Frontal cortex (tissue), 4 donors: ENCODE data around the gene TCF7L2. TPM values are rescaled to one million over a fixed set of nuclear protein-coding genes. Genes with fewer than 3 reads are reported as not detected.

Experiments used
- DNase-seq, 2 donors: peaks; one replicate each; pipeline ENCODE4 v3.0.0; 2012; ENCODE audit warnings: low spot score in 2 of 2
- FAIRE-seq: peaks from 2 replicates; lab custom pipeline; 2012; peaks lifted over from hg19 to GRCh38; lab: Jason Lieb, UNC
- total RNA-seq: library from RNA; depleted of rRNA; stranded (reverse); fragments of >200 nt; gene quantifications from one replicate; pipeline ENCODE4 v1.2.3, GENCODE V29; 2014
- donor health status: control.
- donor health status: control.
- donor health status: control.

TCF7L2 gene
- total RNA-seq, 1 donor from 2014 or later, result 0.82 TPM

- no peak for DNase-seq
- FAIRE-seq, result no peak
Measured at GRCh38 chr10:113018034-113018433, 68.0 kb downstream of the TCF7L2 start.

- DNase-seq (no peak), FAIRE-seq (no peak)
Measured at GRCh38 chr10:113019096-113019495, 69.0 kb downstream of the TCF7L2 start.

GRCh38 chr10:113019692-113020474, 69.8 kb downstream of the TCF7L2 start:
- FAIRE-seq (no peak), DNase-seq (no peak)

- FAIRE-seq (no peak), DNase-seq (no peak)
Measured at GRCh38 chr10:113020475-113020753, 70.4 kb downstream of the TCF7L2 start.

GRCh38 chr10:113020838-113021237, 70.8 kb downstream of the TCF7L2 start:
- no peak for FAIRE-seq
- no peak for DNase-seq

- DNase-seq, result no peak
- no peak for FAIRE-seq
Measured at GRCh38 chr10:113021268-113022040, 71.4 kb downstream of the TCF7L2 start.

- FAIRE-seq (no peak), DNase-seq (no peak)
Measured at GRCh38 chr10:113022265-113022664, 72.2 kb downstream of the TCF7L2 start.

- FAIRE-seq, result no peak
- no peak for DNase-seq
Measured at GRCh38 chr10:113023017-113023416, 73.0 kb downstream of the TCF7L2 start.

GRCh38 chr10:113024930-113025329, 74.9 kb downstream of the TCF7L2 start:
- no peak for FAIRE-seq
- DNase-seq, result no peak

- no peak for DNase-seq
- no peak for FAIRE-seq
Measured at GRCh38 chr10:113025487-113025886, 75.4 kb downstream of the TCF7L2 start.

- no peak for DNase-seq
- FAIRE-seq, result no peak
Measured at GRCh38 chr10:113026679-113027078, 76.6 kb downstream of the TCF7L2 start.

- FAIRE-seq (no peak), DNase-seq (no peak)
Measured at GRCh38 chr10:113027230-113027573, 77.2 kb downstream of the TCF7L2 start.

GRCh38 chr10:113027574-113028455, 77.8 kb downstream of the TCF7L2 start:
- no peak for DNase-seq
- FAIRE-seq, result no peak

- FAIRE-seq, result no peak
- DNase-seq, result no peak
Measured at GRCh38 chr10:113028456-113029440, 78.7 kb downstream of the TCF7L2 start.

GRCh38 chr10:113030453-113030852, 80.4 kb downstream of the TCF7L2 start:
- FAIRE-seq, result no peak
- no peak for DNase-seq

GRCh38 chr10:113031147-113031546, 81.1 kb downstream of the TCF7L2 start:
- DNase-seq (no peak), FAIRE-seq (no peak)

GRCh38 chr10:113033991-113034390, 83.9 kb downstream of the TCF7L2 start:
- DNase-seq (no peak), FAIRE-seq (no peak)

GRCh38 chr10:113035732-113036312, 85.8 kb downstream of the TCF7L2 start:
- no peak for DNase-seq
- no peak for FAIRE-seq

- no peak for FAIRE-seq
- no peak for DNase-seq
Measured at GRCh38 chr10:113036619-113037018, 86.6 kb downstream of the TCF7L2 start.
